ENCODE results near the gene ZNF532. TPM values are rescaled to one million over a fixed set of nuclear protein-coding genes. Genes with fewer than 3 reads are reported as not detected.

The ZNF532 gene
- total RNA-seq, 1 experiment from 2014 or later, result 258 TPM

- peaks cover 58% of the 10 kb centered on the region for H3K79me2 ChIP-seq (ENCODE audit: insufficient read depth, low read length)
- H3K4me3 Mint-ChIP-seq, result no peak overlapping the region
- DNase-seq, result no peak
- H2BK120ac ChIP-seq (ENCODE audit: low read depth, low read length, poor library complexity, severe bottlenecking), result no peak overlapping the region
- H2AK5ac ChIP-seq (ENCODE audit: insufficient read length, low read length), result no peak overlapping the region
- H3K9ac ChIP-seq (ENCODE audit: extremely low read depth, insufficient read length, low read length), result no peak overlapping the region
- no peak overlapping the region for H2AFZ ChIP-seq (ENCODE audit: low read length)
- no peak overlapping the region for H4K8ac ChIP-seq (replicated peaks; ENCODE audit: insufficient read length, low read depth, low read length)
- H2BK20ac ChIP-seq (ENCODE audit: low read depth, low read length, poor library complexity, severe bottlenecking), result no peak overlapping the region
- peak overlapping the region; percentile 59 to 94 (median 93); a peak in 3 of 7 replicates for H3K27ac Mint-ChIP-seq
- peaks cover 7% of the 10 kb centered on the region for H3K79me1 ChIP-seq (ENCODE audit: insufficient read depth, low read depth, low read length, poor library complexity, severe bottlenecking)
- no peaks in the 10 kb centered on the region for H3K27me3 Mint-ChIP-seq (ENCODE audit: low read depth)
- TF ChIP-seq CTCF (conservative IDR thresholded peaks at IDR 0.05), result no peak
- H4K91ac ChIP-seq (ENCODE audit: insufficient read length, low read depth, low read length), result no peak overlapping the region
- no peaks in the 10 kb centered on the region for H4K20me1 ChIP-seq (ENCODE audit: control insufficient read depth, insufficient read depth, insufficient read length)
- no peaks in the 10 kb centered on the region; the same call in 1 of the 2 replicates for H3K4me1 ChIP-seq (ENCODE audit: insufficient read depth, low read length)
- no peak overlapping the region for H3T11ph ChIP-seq (ENCODE audit: low read length)
- no peak overlapping the region for H3K56ac ChIP-seq (ENCODE audit: insufficient read length, low read depth, low read length)
- no CpG with 5 or more reads among the region's 1 CpG for WGBS (ENCODE audit: extremely low coverage, insufficient read length, low lambda C conversion rate)
- H3K14ac ChIP-seq (ENCODE audit: insufficient read depth, low read length), result no peak overlapping the region
- H3K27ac ChIP-seq (ENCODE audit: insufficient read length, low read depth, low read length), result no peak overlapping the region
- H4K5ac ChIP-seq (ENCODE audit: insufficient read length, low read depth, low read length), result no peak overlapping the region
- H2BK5ac ChIP-seq (ENCODE audit: insufficient read length, low read length), result no peak overlapping the region
- H2BK12ac ChIP-seq (ENCODE audit: insufficient read length, low read depth, low read length), result no peak overlapping the region
- H3K4me1 Mint-ChIP-seq, result peaks cover 28 to 32% of the 10 kb centered on the region in 2 experiments
- no peak overlapping the region for H3K18ac ChIP-seq (ENCODE audit: insufficient read length, low read depth, low read length)
- no peaks in the 10 kb centered on the region; a peak in 1 of 5 replicates for H3K9me3 Mint-ChIP-seq
- H3K23ac ChIP-seq (ENCODE audit: insufficient read length, low read depth, low read length), result no peak overlapping the region
- H2BK15ac ChIP-seq (ENCODE audit: low read depth, low read length), result no peak overlapping the region
- H3K9me3 ChIP-seq (ENCODE audit: control insufficient read depth, low read depth, low read length), result no peaks in the 10 kb centered on the region
- H3K4me2 ChIP-seq (ENCODE audit: insufficient read depth, insufficient read length, low read length), result no peak overlapping the region
- H3K27me3 ChIP-seq (ENCODE audit: insufficient read depth, low read length), result no peaks in the 10 kb centered on the region
- no peak overlapping the region for H3K4ac ChIP-seq (ENCODE audit: low read depth, low read length)
- peaks cover 45 to 92% (median 76%) of the 10 kb centered on the region in 3 experiments; a peak in 6 of 7 replicates for H3K36me3 Mint-ChIP-seq (ENCODE audit: insufficient read depth in 1 of 3, low read depth in 3 of 3)
- no peaks in the 10 kb centered on the region for H3K23me2 ChIP-seq (ENCODE audit: insufficient read length, low read depth, low read length, poor library complexity, severe bottlenecking)
These were observed 18.0 kb downstream of the ZNF532 start for GRCh38 chr18:58882686-58883085.

All from H9 (cell line).